A549 (cell line): ENCODE results near the gene KLHL36. TPM values are rescaled to one million over a fixed set of nuclear protein-coding genes. Genes with fewer than 3 reads are reported as not detected.

ENCODE experiments used
- ATAC-seq, 2 experiments: fragments of 200-7000 bp in 1 of 2; fragments of >200 bp in 1 of 2; cut with Nextera tagmentation in 1 of 2; cut with Tn5 transposase in 1 of 2; 3 replicates each; pipeline versions ENCODE4 v1.8.0 to v1.9.1; 2018 to 2020; ENCODE audit warnings: mild to moderate bottlenecking in 1 of 2, moderate library complexity in 1 of 2
- CTCF ChIA-PET: fragments of 300-600 bp; sonication (Branson Sonifier 250); formaldehyde crosslinking; extraction: SDS; loops from one replicate; lab custom pipeline; 2021; ENCODE audit warnings: antibody characterized with exemption, inconsistent platforms; lab: Yijun Ruan, JAX
- POLR2A ChIA-PET: fragments of 350-600 bp; formaldehyde crosslinking; extraction: SDS; loops from one replicate; lab custom pipeline; 2021; ENCODE audit warnings: antibody characterized with exemption, inconsistent platforms; lab: Yijun Ruan, JAX
- DNase-seq, 2 experiments: peaks; one replicate each; pipeline versions ENCODE4 v3.0.0 to v3.0.0-alpha.2; 2011 to 2016; ENCODE audit warnings: low read depth in 1 of 2, low spot score in 1 of 2
- FAIRE-seq: peaks from 2 replicates; lab custom pipeline; 2011; peaks lifted over from hg19 to GRCh38; lab: Jason Lieb, UNC
- H3K27ac ChIP-seq, 2 experiments: fragments of >200 bp; sonication (Bioruptor Twin); formaldehyde crosslinking; 3 replicates each; pipeline ENCODE4 v1.5.1; 2016 to 2017
- H3K4me1 ChIP-seq: fragments of >200 bp; sonication (Bioruptor Twin); formaldehyde crosslinking; 3 replicates; pipeline ENCODE4 v1.6.1; 2016
- H3K4me2 ChIP-seq: fragments of >200 bp; sonication (Bioruptor Twin); formaldehyde crosslinking; 3 replicates; pipeline ENCODE4 v1.6.1; 2016
- H3K4me3 ChIP-seq: fragments of >200 bp; sonication (Bioruptor Twin); formaldehyde crosslinking; 3 replicates; pipeline ENCODE4 v1.5.1; 2016
- H3K9me3 ChIP-seq: fragments of >200 bp; sonication (Bioruptor Twin); formaldehyde crosslinking; 3 replicates; pipeline ENCODE4 v1.6.1; 2016
- ATOH8 ChIP-seq: fragments of 250-450 bp; sonication (Bioruptor Pico); IDR thresholded peaks from 2 replicates; pipeline ENCODE4 v1.5.0; 2020; ENCODE audit warnings: low read depth, mild to moderate bottlenecking, moderate library complexity
- CEBPB ChIP-seq, 2 experiments: fragments of >200 bp in 1 of 2; sonication (Bioruptor Twin) in 1 of 2; formaldehyde crosslinking in 1 of 2; IDR thresholded peaks; 2 replicates each; pipeline ENCODE4 v1.6.1; 2012 to 2016
- CHD2 ChIP-seq: fragments of 150-350 bp; IDR thresholded peaks from 2 replicates; pipeline ENCODE4 v1.6.1; 2014; ENCODE audit warnings: low read length; ENCODE audit not compliant: partially characterized antibody
- CHD4 ChIP-seq: fragments of 200-600 bp; sonication (generic); IDR thresholded peaks from 2 replicates; pipeline ENCODE4 v1.6.1; 2016; ENCODE audit warnings: antibody characterized with exemption, mild to moderate bottlenecking, borderline replicate concordance
- EHF ChIP-seq: fragments of 250-450 bp; sonication (Bioruptor Pico); IDR thresholded peaks from 2 replicates; pipeline ENCODE4 v1.5.0; 2020; ENCODE audit warnings: mild to moderate bottlenecking
- EHMT2 ChIP-seq: fragments of 200-600 bp; sonication (generic); IDR thresholded peaks from 2 replicates; pipeline ENCODE4 v1.6.1; 2016; ENCODE audit warnings: antibody characterized with exemption, low read depth, mild to moderate bottlenecking, moderate library complexity
- EP300 ChIP-seq, 2 experiments: fragments of >200 bp; sonication (Bioruptor Twin); formaldehyde crosslinking; IDR thresholded peaks; 2 replicates in 1 of 2; 3 replicates in 1 of 2; pipeline ENCODE4 v1.6.1; 2016 to 2017
- ESRRA ChIP-seq: fragments of 150-350 bp; IDR thresholded peaks from 2 replicates; pipeline ENCODE4 v1.6.1; 2014; ENCODE audit warnings: mild to moderate bottlenecking, low read length, borderline replicate concordance
- FOSL2 ChIP-seq, 2 experiments: fragments of 450-650 bp in 1 of 2; fragments of >200 bp in 1 of 2; sonication (Bioruptor Twin) in 1 of 2; formaldehyde crosslinking; IDR thresholded peaks; 2 replicates each; pipeline versions ENCODE4 v1.5.0 to v1.6.1; 2016 to 2020; ENCODE audit warnings: mild to moderate bottlenecking in 1 of 2, moderate library complexity in 1 of 2
- GATA3 ChIP-seq: IDR thresholded peaks from 2 replicates; pipeline ENCODE4 v1.6.1; 2012; ENCODE audit warnings: borderline replicate concordance
- HDAC2 ChIP-seq: fragments of 200-600 bp; sonication (generic); IDR thresholded peaks from 2 replicates; pipeline ENCODE4 v1.6.1; 2016
- HOXB13 ChIP-seq: fragments of 250-450 bp; sonication (Bioruptor Pico); IDR thresholded peaks from 2 replicates; pipeline ENCODE4 v1.5.0; 2020; ENCODE audit warnings: low read depth, mild to moderate bottlenecking, moderate library complexity
- HOXB5 ChIP-seq: fragments of 250-450 bp; sonication (Bioruptor Pico); IDR thresholded peaks from 2 replicates; pipeline ENCODE4 v1.5.0; 2020; ENCODE audit warnings: mild to moderate bottlenecking, moderate library complexity
- KDM5A ChIP-seq: fragments of 200-600 bp; sonication (generic); IDR thresholded peaks from 2 replicates; pipeline ENCODE4 v1.6.1; 2016; ENCODE audit warnings: antibody characterized with exemption, mild to moderate bottlenecking
- MYC ChIP-seq: IDR thresholded peaks from 2 replicates; pipeline ENCODE4 v1.6.1; 2012; ENCODE audit warnings: mild to moderate bottlenecking, inconsistent platforms, low read length, improper control_type of control experiment, borderline replicate concordance
- NPAS2 ChIP-seq: fragments of 250-450 bp; sonication (Bioruptor Pico); IDR thresholded peaks from 2 replicates; pipeline ENCODE4 v1.8.0; 2022; ENCODE audit warnings: mild to moderate bottlenecking, moderate library complexity, borderline replicate concordance
- POLR2A ChIP-seq: IDR thresholded peaks from 2 replicates; pipeline ENCODE4 v1.6.1; 2012; ENCODE audit warnings: mild to moderate bottlenecking, low read length
- RNF2 ChIP-seq: fragments of 200-600 bp; sonication (generic); IDR thresholded peaks from 2 replicates; pipeline ENCODE4 v1.6.1; 2016; ENCODE audit warnings: low read depth, mild to moderate bottlenecking, antibody characterized with exemption, moderate library complexity, borderline replicate concordance
- SMC3 ChIP-seq: fragments of >200 bp; sonication (Bioruptor Twin); formaldehyde crosslinking; IDR thresholded peaks from 3 replicates; pipeline ENCODE4 v1.6.1; 2018; ENCODE audit warnings: inconsistent platforms
- TP53 ChIP-seq: fragments of 250-450 bp; sonication (Bioruptor Pico); IDR thresholded peaks from 2 replicates; pipeline ENCODE4 v1.5.0; 2021; ENCODE audit warnings: mild to moderate bottlenecking, moderate library complexity
- USF2 ChIP-seq: fragments of 450-650 bp; IDR thresholded peaks from 2 replicates; pipeline ENCODE4 v1.6.1; 2014; ENCODE audit warnings: antibody characterized with exemption
- ZC3H11A ChIP-seq: fragments of 450-650 bp; IDR thresholded peaks from 2 replicates; pipeline ENCODE4 v1.6.1; 2014; ENCODE audit warnings: antibody characterized with exemption, mild to moderate bottlenecking
- ZFP36 ChIP-seq: fragments of 450-650 bp; IDR thresholded peaks from 2 replicates; pipeline ENCODE4 v1.6.1; 2014; ENCODE audit warnings: borderline replicate concordance; ENCODE audit not compliant: partially characterized antibody
- ZNF302 ChIP-seq: fragments of 250-450 bp; sonication (Bioruptor Pico); IDR thresholded peaks from 2 replicates; pipeline ENCODE4 v1.9.0; 2021; ENCODE audit warnings: inconsistent platforms, mild to moderate bottlenecking, moderate library complexity
- WGBS: methylation state at CpG from one replicate; pipeline ENCODE4 v1.1.6; 2017; ENCODE audit errors: missing lambda C conversion rate; 5-methylcytosine and 5-hydroxymethylcytosine counted together
- polyA plus RNA-seq, 4 experiments: library from polyadenylated mRNA; depleted of rRNA in 3 of 4; stranded (reverse); fragments of >200 nt; fragmentation: RNase III in 1 of 4; extraction: RNeasy Plus Mini Kit Qiagen cat#74134 plus additional on column Dnase treatment in 1 of 4; gene quantifications; 2 replicates in 3 of 4; 3 replicates in 1 of 4; pipeline ENCODE4 v1.2.3, GENCODE V29; 2011 to 2017
- TF ChIP-seq, protein P1 (sequence below): fragments of >200 bp; sonication (Bioruptor Twin); formaldehyde crosslinking; IDR thresholded peaks from 3 replicates; pipeline ENCODE4 v1.6.1; 2016

Gene KLHL36
- polyA plus RNA-seq, 2 of the 4 experiments (the other 2 are of a cell fraction) = 20.0 to 21.0 TPM

DNA sequence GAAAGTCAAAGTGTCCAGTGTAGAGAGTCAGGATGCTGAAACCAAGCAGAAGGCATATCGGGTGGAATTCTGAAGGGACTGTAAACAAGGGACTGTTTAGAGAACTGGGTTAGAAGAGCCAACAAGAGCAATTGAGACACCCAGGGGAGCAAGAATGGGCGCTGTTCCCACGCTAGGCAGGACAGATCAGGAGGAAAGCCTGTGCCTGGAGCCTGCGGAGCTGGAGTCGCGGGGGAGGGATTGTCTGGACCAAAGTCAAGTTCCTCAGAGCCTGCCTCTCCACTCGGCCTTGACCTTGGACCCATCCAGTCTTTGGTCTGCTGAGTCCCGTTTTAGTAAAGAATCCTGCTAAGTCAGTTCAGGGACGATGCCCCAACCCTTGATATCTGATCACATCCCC, 14.7 kb upstream of the KLHL36 start:
- WGBS = 66% methylated on average over 9 of the region's 9 CpGs
- Histone ChIP-seq H3K4me1 (no peaks in the 10 kb centered on the region), H3K4me2 (no peak overlapping the region), H3K9me3 (no peaks in the 10 kb centered on the region), H3K4me3 (no peak overlapping the region), H3K27ac (no peak overlapping the region)
- TF ChIP-seq EP300 (IDR thresholded peaks at IDR 0.05) (no peak), HOXB5 (CRISPR knock-in tag) (no peak), NPAS2 (CRISPR knock-in tag) (no peak)
- ATAC-seq (no peak), DNase-seq (no peak), FAIRE-seq (no peak)
- ChIA-PET POLR2A (no interaction called here), CTCF (interaction anchor here (1.0 kb wide), 1 partner anchor 11 kb away, joined by 7 read pairs; no protein-coding TSS in a partner anchor)

- ATAC-seq (no peak), DNase-seq (no peak)
- Histone ChIP-seq H3K4me2 (no peak overlapping the region), H3K4me3 (no peak overlapping the region)
- no peak for TF ChIP-seq CEBPB (IDR thresholded peaks at IDR 0.05)
- TF ChIP-seq, protein P1, sequence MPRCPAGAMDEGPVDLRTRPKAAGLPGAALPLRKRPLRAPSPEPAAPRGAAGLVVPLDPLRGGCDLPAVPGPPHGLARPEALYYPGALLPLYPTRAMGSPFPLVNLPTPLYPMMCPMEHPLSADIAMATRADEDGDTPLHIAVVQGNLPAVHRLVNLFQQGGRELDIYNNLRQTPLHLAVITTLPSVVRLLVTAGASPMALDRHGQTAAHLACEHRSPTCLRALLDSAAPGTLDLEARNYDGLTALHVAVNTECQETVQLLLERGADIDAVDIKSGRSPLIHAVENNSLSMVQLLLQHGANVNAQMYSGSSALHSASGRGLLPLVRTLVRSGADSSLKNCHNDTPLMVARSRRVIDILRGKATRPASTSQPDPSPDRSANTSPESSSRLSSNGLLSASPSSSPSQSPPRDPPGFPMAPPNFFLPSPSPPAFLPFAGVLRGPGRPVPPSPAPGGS = no peak
- no peak for TF ChIP-seq RNF2
- TF ChIP-seq EHF (CRISPR knock-in tag) = no peak
- TF ChIP-seq, all 56 proteins: peak for 0
- POLR2A ChIA-PET = no interaction called here
- Histone ChIP-seq H3K4me1 (no peaks in the 10 kb centered on the region), H3K9me3 (no peaks in the 10 kb centered on the region), H3K27ac (no peak overlapping the region)
- FAIRE-seq = no peak
- WGBS = 74% methylated on average over 8 of the region's 8 CpGs
- CTCF ChIA-PET = interaction anchor here (0.9 to 3.2 kb wide), 3 partner anchors 13 to 15 kb away, joined by 3 to 17 read pairs (median 3); partner anchors contain the start of gene KLHL36
Measured at GRCh38 chr16:84635702-84636101, 12.6 kb upstream of the KLHL36 start.

DNA sequence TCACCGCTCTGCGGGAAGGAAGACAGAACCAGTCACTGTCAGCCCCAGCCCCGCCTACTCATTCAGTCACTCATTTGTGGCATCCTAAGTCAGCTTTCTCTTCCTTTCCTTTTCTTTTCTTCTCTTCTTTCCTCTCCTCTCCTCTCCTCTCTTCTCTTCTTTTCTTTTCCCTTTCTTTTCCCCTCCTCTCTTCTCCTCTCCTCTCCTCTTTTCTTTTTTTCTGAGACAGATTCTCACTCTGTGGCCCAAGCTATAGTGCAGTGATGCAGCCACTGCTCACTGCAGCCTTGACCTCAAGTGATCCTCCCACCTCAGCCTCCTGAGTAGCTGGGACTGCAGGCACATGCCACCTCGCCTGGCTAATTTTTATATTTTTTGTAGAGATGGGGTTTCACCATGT, 10.6 kb upstream of the KLHL36 start:
- TF ChIP-seq SMC3 = no peak
- TF ChIP-seq MYC = no peak
- no peak for TF ChIP-seq ESRRA
- TF ChIP-seq HOXB5 (CRISPR knock-in tag) = no peak
- no peak for TF ChIP-seq GATA3
- TF ChIP-seq, protein P1 = no peak
- no peak for TF ChIP-seq FOSL2 (IDR thresholded peaks at IDR 0.05)
- no peak for TF ChIP-seq FOSL2 (CRISPR knock-in tag; IDR thresholded peaks at IDR 0.05)
- no peak for TF ChIP-seq TP53 (CRISPR knock-in tag)
- no peak for TF ChIP-seq ZC3H11A
- TF ChIP-seq EHMT2 = no peak
- TF ChIP-seq CHD4 = no peak
- no peak for TF ChIP-seq ATOH8 (CRISPR knock-in tag)
- no peak for TF ChIP-seq HOXB13 (CRISPR knock-in tag)
- no peak for TF ChIP-seq KDM5A
- no peak for TF ChIP-seq CHD2
- TF ChIP-seq ZNF302 = no peak
- no peak for TF ChIP-seq ZFP36
- TF ChIP-seq POLR2A = no peak
- no peak for TF ChIP-seq HDAC2
- no peak for TF ChIP-seq USF2
- H3K9me3 ChIP-seq = no peaks in the 10 kb centered on the region
- ATAC-seq (no peak), FAIRE-seq (no peak), DNase-seq (no peak)
- ChIA-PET POLR2A (no interaction called here), CTCF (interaction anchor here (1.0 to 3.2 kb wide), 7 partner anchors 10 to 127 kb away, joined by 3 to 17 read pairs (median 5); no protein-coding TSS in a partner anchor)
- no peak overlapping the region for H3K27ac ChIP-seq
- no peak overlapping the region for H3K4me3 ChIP-seq
- no peaks in the 10 kb centered on the region for H3K4me1 ChIP-seq
- no peak overlapping the region for H3K4me2 ChIP-seq
- WGBS = 81% methylated on average over 4 of the region's 4 CpGs
